Measurements from ENCODE around the gene PRAMEF27.
"Not testable (repeated sequence)": the region's sequence is repeated elsewhere in the genome, so short reads cannot be mapped to it uniquely, and the experiment has no call there.

GRCh38 chr1:13009348-13009747, 47.0 kb downstream of the PRAMEF27 start:
- TF ChIP-seq ZNF274 (IDR thresholded peaks at IDR 0.05; ENCODE audit: low read depth, low read length); SUZ12 (IDR thresholded peaks at IDR 0.05; ENCODE audit: extremely low read depth, insufficient read depth, insufficient read length); YY1 (IDR thresholded peaks at IDR 0.05; ENCODE audit: insufficient read depth, insufficient read length): not testable (repeated sequence)
